Naive thymus-derived CD4-positive, alpha-beta T cell (primary cell): Measurements from ENCODE around the gene LRRC3C. TPM values are rescaled to one million over a fixed set of nuclear protein-coding genes. Genes with fewer than 3 reads are reported as not detected.

Experiments used
- ATAC-seq: fragments of 150-1000 bp; cut with Tn5 transposase; 2 replicates; pipeline ENCODE4 v1.10.0; 2021; ENCODE audit warnings: mild to moderate bottlenecking, moderate library complexity
- CTCF ChIA-PET: fragments of 350-600 bp; sonication (Branson Sonifier 250); formaldehyde crosslinking; loops from one replicate; lab custom pipeline; 2021; ENCODE audit warnings: antibody characterized with exemption; lab: Charles Lee
- POLR2A ChIA-PET: fragments of 350-600 bp; sonication (Branson Sonifier 250); formaldehyde crosslinking; loops from one replicate; lab custom pipeline; 2021; ENCODE audit warnings: antibody characterized with exemption, inconsistent platforms; lab: Charles Lee
- DNase-seq, 9 donors: peaks; one replicate each; pipeline versions ENCODE4 v3.0.0 to v3.0.0-alpha.2; 2020 to 2022; ENCODE audit warnings: mixed read lengths in 1 of 9
- H3K27ac ChIP-seq: one replicate; pipeline ENCODE4 v1.7.0; 2013; ENCODE audit warnings: mild to moderate bottlenecking, low read depth, low read length, moderate library complexity
- H3K27me3 ChIP-seq, 2 donors: one replicate each; pipeline ENCODE4 v1.7.0; 2013; ENCODE audit warnings: low read length in 2 of 2, mild to moderate bottlenecking in 2 of 2, moderate library complexity in 2 of 2; ENCODE audit not compliant: control insufficient read depth in 2 of 2, insufficient read depth in 2 of 2
- H3K36me3 ChIP-seq, 3 experiments: 1 replicate in 2 of 3; 2 replicates in 1 of 3; pipeline ENCODE4 v1.7.0; 2013; ENCODE audit warnings: low read length in 3 of 3, mild to moderate bottlenecking in 3 of 3, moderate library complexity in 1 of 3; ENCODE audit not compliant: insufficient read depth in 3 of 3, control insufficient read depth in 2 of 3
- H3K4me1 ChIP-seq, 2 donors: one replicate each; pipeline ENCODE4 v1.7.0; 2013; ENCODE audit warnings: low read length in 2 of 2, mild to moderate bottlenecking in 2 of 2, moderate library complexity in 1 of 2; ENCODE audit not compliant: control insufficient read depth in 2 of 2, insufficient read depth in 2 of 2
- H3K4me3 ChIP-seq: 2 replicates; pipeline ENCODE4 v1.7.0; 2013; ENCODE audit warnings: mild to moderate bottlenecking, low read length
- H3K9me3 ChIP-seq, 3 experiments: 1 replicate in 2 of 3; 2 replicates in 1 of 3; pipeline ENCODE4 v1.7.0; 2013; ENCODE audit warnings: low read length in 3 of 3; ENCODE audit not compliant: control insufficient read depth in 2 of 3
- H3K27ac Mint-ChIP-seq, 9 donors: one replicate each; pipeline ENCODE4 v1.8.0; 2020 to 2022; ENCODE audit warnings: mixed read lengths in 9 of 9, mild to moderate bottlenecking in 8 of 9, moderate library complexity in 5 of 9, inconsistent platforms in 2 of 9
- H3K27me3 Mint-ChIP-seq, 5 donors: one replicate each; pipeline ENCODE4 v1.8.0; 2021 to 2022; ENCODE audit warnings: mixed read lengths in 5 of 5, mild to moderate bottlenecking in 1 of 5
- H3K36me3 Mint-ChIP-seq, 5 donors: one replicate each; pipeline ENCODE4 v1.8.0; 2020 to 2022; ENCODE audit warnings: mixed read lengths in 5 of 5, mild to moderate bottlenecking in 3 of 5, inconsistent platforms in 1 of 5
- H3K4me1 Mint-ChIP-seq, 7 donors: one replicate each; pipeline ENCODE4 v1.8.0; 2020 to 2022; ENCODE audit warnings: mixed read lengths in 7 of 7, mild to moderate bottlenecking in 3 of 7, inconsistent platforms in 1 of 7
- H3K4me3 Mint-ChIP-seq, 10 donors: one replicate each; pipeline ENCODE4 v1.8.0; 2020 to 2022; ENCODE audit warnings: mild to moderate bottlenecking in 10 of 10, mixed read lengths in 10 of 10, moderate library complexity in 6 of 10, inconsistent platforms in 2 of 10
- H3K9me3 Mint-ChIP-seq, 11 donors: one replicate each; pipeline ENCODE4 v1.8.0; 2020 to 2022; ENCODE audit warnings: mixed read lengths in 11 of 11, mild to moderate bottlenecking in 4 of 11, inconsistent platforms in 1 of 11, moderate library complexity in 1 of 11
- intact Hi-C, 2 donors: fragments of 100-400 bp; cut with micrococcal nuclease; formaldehyde crosslinking; loops; one replicate each; pipeline ENCODE4 v1.15.1; 2023
- polyA plus RNA-seq, 2 donors: library from polyadenylated mRNA; unstranded; fragments of 300-500 nt; fragmentation: Illumina TruSeq; gene quantifications; one replicate each; pipeline ENCODE4 v1.2.3, GENCODE V29; 2021
- total RNA-seq, 6 experiments: library from RNA in 5 of 6; stranded (reverse) in 5 of 6; gene quantifications; 1 replicate in 5 of 6; 2 replicates in 1 of 6; pipeline ENCODE4 v1.2.3 and lab custom pipeline; 2021 to 2026

LRRC3C gene
- total and polyA plus RNA-seq, 7 experiments from 2014 or later = 0.27 TPM; not detected in 6

GRCh38 chr17:39933912-39934311, 6.4 kb downstream of the LRRC3C start:
- intact Hi-C loops = no loop called here
- Histone ChIP-seq H3K27me3 (no peaks in the 10 kb centered on the region), H3K36me3 (no peaks in the 10 kb centered on the region), H3K4me3 (no peak overlapping the region), H3K4me1 (no peaks in the 10 kb centered on the region), H3K9me3 (no peaks in the 10 kb centered on the region), H3K27ac (no peak overlapping the region)
- no peak for DNase-seq
- H3K4me3 Mint-ChIP-seq = no peak overlapping the region
- H3K9me3 Mint-ChIP-seq = no peaks in the 10 kb centered on the region
- H3K36me3 Mint-ChIP-seq = peaks cover 0 to 3% (median 0%) of the 10 kb centered on the region in 5 donors
- no peak for ATAC-seq
- POLR2A ChIA-PET = no interaction called here
- CTCF ChIA-PET = no interaction called here
- no peak overlapping the region for H3K27ac Mint-ChIP-seq
- H3K27me3 Mint-ChIP-seq = peaks cover 0 to 3% (median 0%) of the 10 kb centered on the region in 5 donors
- H3K4me1 Mint-ChIP-seq = peaks cover 0 to 16% (median 1%) of the 10 kb centered on the region in 7 donors

- DNase-seq (no peak), ATAC-seq (no peak)
- Mint-ChIP-seq H3K27me3 (peaks cover 0 to 3% (median 0%) of the 10 kb centered on the region in 5 donors), H3K27ac (no peak overlapping the region), H3K9me3 (no peaks in the 10 kb centered on the region), H3K36me3 (peaks cover 0 to 3% (median 0%) of the 10 kb centered on the region in 5 donors), H3K4me3 (no peak overlapping the region), H3K4me1 (peaks cover 0 to 16% (median 2%) of the 10 kb centered on the region in 7 donors)
- ChIA-PET CTCF (no interaction called here), POLR2A (no interaction called here)
- H3K9me3 ChIP-seq = no peaks in the 10 kb centered on the region
- H3K27ac ChIP-seq = no peak overlapping the region
- no peak overlapping the region for H3K4me3 ChIP-seq
- intact Hi-C loops = no loop called here
- H3K27me3 ChIP-seq = no peaks in the 10 kb centered on the region
- H3K4me1 ChIP-seq = no peaks in the 10 kb centered on the region
- no peaks in the 10 kb centered on the region for H3K36me3 ChIP-seq
Observed at GRCh38 chr17:39934324-39934723, 6.8 kb downstream of the LRRC3C start.

DNA sequence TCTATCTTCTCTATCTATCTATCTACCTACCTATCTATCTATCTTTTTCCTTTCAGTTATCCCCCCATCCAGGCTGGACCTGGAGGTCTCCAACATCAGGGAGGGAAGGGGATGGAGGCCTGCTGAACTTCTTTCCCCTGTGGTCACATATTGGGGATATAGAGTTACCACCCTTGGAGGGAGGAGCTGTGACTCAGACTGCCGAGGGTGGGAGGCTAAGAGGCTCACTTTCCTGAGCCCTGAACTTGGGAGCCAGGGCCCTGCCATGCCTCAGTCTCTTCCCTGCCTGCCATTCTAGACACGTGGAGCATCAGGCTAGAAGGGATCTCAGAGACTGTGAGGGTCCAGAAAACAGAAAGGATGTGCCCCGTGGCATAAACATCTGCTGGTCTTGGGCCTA, 8.4 kb downstream of the LRRC3C start:
- POLR2A ChIA-PET = no interaction called here
- intact Hi-C loops = no loop called here
- CTCF ChIA-PET = no interaction called here

DNA sequence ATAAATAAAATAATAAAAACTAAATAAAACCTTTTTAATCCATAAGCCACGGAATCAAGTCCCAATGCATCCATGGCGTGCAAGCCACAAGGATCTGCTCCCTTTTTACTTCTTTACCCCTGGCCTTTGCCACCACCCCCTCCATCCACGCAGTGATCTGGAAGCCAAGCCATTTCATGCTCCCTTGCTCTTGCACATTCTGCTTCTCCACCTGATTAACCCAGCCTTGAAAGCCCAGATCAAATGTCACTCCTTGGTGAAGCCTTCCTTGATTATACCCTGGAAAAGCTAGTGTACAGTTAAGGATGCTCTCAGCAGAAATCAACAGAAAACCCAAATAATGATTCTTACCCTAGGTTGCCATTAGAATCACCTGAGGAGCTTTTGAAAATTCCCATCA, 9.9 kb downstream of the LRRC3C start:
- H3K4me1 ChIP-seq = peaks cover 4 to 7% of the 10 kb centered on the region in 2 donors
- no peaks in the 10 kb centered on the region for H3K9me3 ChIP-seq
- no peaks in the 10 kb centered on the region for H3K27me3 ChIP-seq
- no peak overlapping the region for H3K27ac ChIP-seq
- H3K9me3 Mint-ChIP-seq = no peaks in the 10 kb centered on the region
- DNase-seq (no peak), ATAC-seq (no peak)
- H3K27me3 Mint-ChIP-seq = peaks cover 0 to 3% (median 0%) of the 10 kb centered on the region in 5 donors
- no peak overlapping the region for H3K4me3 ChIP-seq
- peak overlapping the region in 2 of 9 donors; percentile 62 to 68 for H3K27ac Mint-ChIP-seq
- peaks cover 0 to 3% (median 0%) of the 10 kb centered on the region in 5 donors for H3K36me3 Mint-ChIP-seq
- POLR2A ChIA-PET = no interaction called here
- H3K4me1 Mint-ChIP-seq = peaks cover 5 to 28% (median 12%) of the 10 kb centered on the region in 7 donors
- intact Hi-C loops = no loop called here
- no peaks in the 10 kb centered on the region for H3K36me3 ChIP-seq
- no peak overlapping the region for H3K4me3 Mint-ChIP-seq
- CTCF ChIA-PET = no interaction called here

More for the DNA sequence above, 8.4 kb downstream of the LRRC3C start:
- Histone ChIP-seq H3K4me3 (no peak overlapping the region), H3K9me3 (no peaks in the 10 kb centered on the region), H3K4me1 (peaks cover 4 to 7% of the 10 kb centered on the region in 2 donors), H3K36me3 (no peaks in the 10 kb centered on the region), H3K27me3 (no peaks in the 10 kb centered on the region), H3K27ac (no peak overlapping the region)
- no peaks in the 10 kb centered on the region for H3K9me3 Mint-ChIP-seq
- H3K36me3 Mint-ChIP-seq = peaks cover 0 to 3% (median 0%) of the 10 kb centered on the region in 5 donors
- peaks cover 5 to 23% (median 12%) of the 10 kb centered on the region in 7 donors for H3K4me1 Mint-ChIP-seq
- no peak overlapping the region for H3K27ac Mint-ChIP-seq
- no peak overlapping the region for H3K4me3 Mint-ChIP-seq
- DNase-seq (no peak), ATAC-seq (no peak)
- H3K27me3 Mint-ChIP-seq = peaks cover 0 to 3% (median 0%) of the 10 kb centered on the region in 5 donors

DNA sequence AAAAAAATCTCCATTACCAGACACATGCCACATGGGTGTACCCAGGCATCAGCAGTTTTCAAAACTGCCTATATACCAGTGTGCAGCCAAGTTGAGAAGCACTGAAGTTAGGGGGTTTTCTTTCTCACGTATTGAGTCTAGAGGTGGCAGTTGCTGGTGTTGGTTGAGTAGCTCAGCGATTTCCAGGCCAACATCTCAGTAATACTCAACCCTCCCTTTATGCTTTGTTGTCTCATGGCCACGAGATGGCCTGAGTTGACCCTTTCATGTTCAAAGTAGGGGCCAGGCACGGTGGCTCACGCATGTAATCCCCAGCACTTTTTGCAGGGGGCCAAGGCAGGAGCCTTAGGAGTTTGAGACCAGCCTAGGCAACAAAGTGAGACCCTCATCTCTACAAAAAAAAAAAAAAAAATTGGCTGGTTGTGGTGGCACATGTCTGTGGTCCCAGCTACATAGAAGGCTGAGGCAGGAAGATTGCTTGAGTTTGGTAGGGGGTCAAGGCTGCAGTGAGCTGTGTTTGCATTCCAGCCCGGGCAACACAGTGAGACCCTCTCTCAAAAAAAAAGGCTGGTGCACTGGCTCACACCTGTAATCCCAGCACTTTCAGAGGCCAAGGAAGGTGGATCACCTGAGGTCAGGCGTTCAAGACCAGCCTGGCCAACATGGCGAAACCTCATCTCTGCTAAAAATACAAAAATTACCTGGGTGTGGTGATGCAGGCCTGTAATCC, 10.8 kb downstream of the LRRC3C start:
- ATAC-seq = no peak

DNA sequence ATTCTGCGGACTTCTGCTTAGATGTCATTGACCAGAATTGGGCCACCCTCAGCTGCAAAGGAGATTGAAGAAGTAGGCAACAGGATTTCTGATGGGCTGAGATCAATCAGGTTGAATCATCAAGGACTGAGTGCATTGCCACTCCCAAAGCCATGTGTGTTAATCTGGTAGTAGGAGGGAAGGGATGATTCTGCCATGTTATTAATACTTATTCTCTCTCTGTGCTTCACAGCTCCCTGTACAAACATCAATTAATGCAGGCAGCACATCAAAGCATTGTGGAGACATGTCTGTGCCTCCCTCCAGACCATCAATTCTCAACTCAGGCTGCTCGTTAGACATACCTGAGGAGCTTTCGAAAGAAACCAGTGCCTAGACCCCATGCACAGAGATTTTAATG, 11.6 kb downstream of the LRRC3C start:
- peaks cover 5 to 24% (median 12%) of the 10 kb centered on the region in 7 donors for H3K4me1 Mint-ChIP-seq

More for the DNA sequence above, 10.8 kb downstream of the LRRC3C start:
- H3K36me3 ChIP-seq = no peaks in the 10 kb centered on the region
- Mint-ChIP-seq H3K4me1 (peaks cover 5 to 28% (median 12%) of the 10 kb centered on the region in 7 donors), H3K27ac (peak overlapping the region in 2 of 9 donors; percentile 5 to 47), H3K36me3 (peaks cover 0 to 3% (median 0%) of the 10 kb centered on the region in 5 donors), H3K9me3 (no peaks in the 10 kb centered on the region), H3K27me3 (peaks cover 0 to 3% (median 0%) of the 10 kb centered on the region in 5 donors), H3K4me3 (no peak overlapping the region)
- peaks cover 4 to 7% of the 10 kb centered on the region in 2 donors for H3K4me1 ChIP-seq
- no peaks in the 10 kb centered on the region for H3K27me3 ChIP-seq
- no peaks in the 10 kb centered on the region for H3K9me3 ChIP-seq
- ChIA-PET POLR2A (no interaction called here), CTCF (no interaction called here)
- no peak overlapping the region for H3K4me3 ChIP-seq
- no peak for DNase-seq
- intact Hi-C loops = no loop called here
- H3K27ac ChIP-seq = no peak overlapping the region

More for the DNA sequence above, 11.6 kb downstream of the LRRC3C start:
- ATAC-seq (no peak), DNase-seq (no peak)
- Mint-ChIP-seq H3K4me3 (peak overlapping the region in 1 of 10 donors; percentile 69), H3K27me3 (peaks cover 0 to 3% (median 0%) of the 10 kb centered on the region in 5 donors), H3K27ac (peak overlapping the region in 4 of 9 donors; percentile 75 to 88 (median 87)), H3K36me3 (peaks cover 0 to 3% (median 0%) of the 10 kb centered on the region in 5 donors), H3K9me3 (no peaks in the 10 kb centered on the region)
- ChIA-PET POLR2A (interaction anchor here (0.7 kb wide), 1 partner anchor 174 kb away, joined by 3 read pairs; no protein-coding TSS in a partner anchor), CTCF (no interaction called here)
- no peaks in the 10 kb centered on the region for H3K9me3 ChIP-seq
- intact Hi-C loops = no loop called here
- H3K4me3 ChIP-seq = no peak overlapping the region
- H3K4me1 ChIP-seq = peaks cover 4 to 7% of the 10 kb centered on the region in 2 donors
- H3K27ac ChIP-seq = no peak overlapping the region
- H3K27me3 ChIP-seq = no peaks in the 10 kb centered on the region
- no peaks in the 10 kb centered on the region for H3K36me3 ChIP-seq
